Ishikawa (cell line): ENCODE data around the gene CD19.

Experiments used
- CEBPB ChIP-seq: IDR thresholded peaks from 2 replicates; pipeline ENCODE4 v1.6.1; 2012
- EP300 ChIP-seq: IDR thresholded peaks from 2 replicates; pipeline ENCODE4 v1.6.1; 2012; ENCODE audit warnings: borderline replicate concordance
- FOXM1 ChIP-seq: IDR thresholded peaks from 2 replicates; pipeline ENCODE4 v1.6.1; 2012; ENCODE audit warnings: low read depth, borderline replicate concordance
- MAX ChIP-seq: IDR thresholded peaks from 2 replicates; pipeline ENCODE4 v1.6.1; 2012
- NFIC ChIP-seq: IDR thresholded peaks from 2 replicates; pipeline ENCODE4 v1.6.1; 2012
- REST ChIP-seq: IDR thresholded peaks from 2 replicates; pipeline ENCODE4 v1.6.1; 2012; ENCODE audit warnings: low read depth, mild to moderate bottlenecking
- TAF1 ChIP-seq: IDR thresholded peaks from 2 replicates; pipeline ENCODE4 v1.6.1; 2012; ENCODE audit warnings: low read depth, mild to moderate bottlenecking
- USF1 ChIP-seq: IDR thresholded peaks from 2 replicates; pipeline ENCODE4 v1.6.1; 2012
- YY1 ChIP-seq: IDR thresholded peaks from 2 replicates; pipeline ENCODE4 v1.6.1; 2012; ENCODE audit warnings: low read depth

GRCh38 chr16:28985211-28986041, 53.7 kb downstream of the CD19 start:
- no peak for TF ChIP-seq MAX
- no peak for TF ChIP-seq NFIC
- no peak for TF ChIP-seq FOXM1
- TF ChIP-seq USF1: no peak
- TF ChIP-seq TAF1: no peak
- TF ChIP-seq YY1: no peak
- no peak for TF ChIP-seq REST
- TF ChIP-seq CEBPB: no peak
- TF ChIP-seq EP300: no peak
